OCI-LY3 (cell line): ENCODE data around the gene SETSIP.

Experiments
- H2AFZ ChIP-seq: fragments of 200-600, 300-600 bp; shearing (Covaris generic); 2 replicates; pipeline ENCODE4 v1.6.0; 2014; ENCODE audit warnings: antibody characterized with exemption, low read depth, low read length
- H3K27ac ChIP-seq: fragments of 200-600, 300-600 bp; sonication (generic); 2 replicates; pipeline ENCODE4 v1.5.1; 2014; ENCODE audit warnings: mild to moderate bottlenecking, low read length, moderate library complexity, mixed read lengths
- H3K27me3 ChIP-seq: fragments of 200-600, 300-600 bp; sonication (generic); 2 replicates; pipeline ENCODE4 v1.6.1; 2014; ENCODE audit warnings: low read depth, low read length, mixed read lengths
- H3K36me3 ChIP-seq: fragments of 200-600, 300-600 bp; sonication (generic); replicated peaks from 2 replicates; pipeline ENCODE3; 2014; ENCODE audit warnings: low read depth, low read length, mixed read lengths
- H3K4me1 ChIP-seq: fragments of 300-600, 200-600 bp; sonication (generic); 2 replicates; pipeline ENCODE4 v1.6.1; 2014; ENCODE audit warnings: low read length, mixed read lengths
- H3K4me2 ChIP-seq: fragments of 200-600, 300-600 bp; sonication (generic); 2 replicates; pipeline ENCODE4 v1.6.1; 2014; ENCODE audit warnings: low read length, mixed read lengths
- H3K4me3 ChIP-seq: fragments of 300-600, 200-600 bp; sonication (generic); 2 replicates; pipeline ENCODE4 v1.5.1; 2014; ENCODE audit warnings: antibody characterized with exemption, mild to moderate bottlenecking, low read length, moderate library complexity
- H3K79me2 ChIP-seq: fragments of 300-600, 200-600 bp; shearing (Covaris generic); 2 replicates; pipeline ENCODE4 v1.6.1; 2014; ENCODE audit warnings: mild to moderate bottlenecking, low read length, mixed read lengths
- H3K9ac ChIP-seq: fragments of 300-600, 200-600 bp; shearing (Covaris generic); 2 replicates; pipeline ENCODE4 v1.6.0; 2014; ENCODE audit warnings: mild to moderate bottlenecking, low read length, moderate library complexity
- H3K9me3 ChIP-seq: fragments of 200-600, 300-600 bp; shearing (Covaris generic); 2 replicates; pipeline ENCODE4 v1.6.1; 2014; ENCODE audit warnings: low read length, mixed read lengths; ENCODE audit not compliant: insufficient read depth
- H4K20me1 ChIP-seq: fragments of 200-600, 300-600 bp; sonication (generic); 2 replicates; pipeline ENCODE4 v1.6.1; 2016; ENCODE audit warnings: low read length, mixed read lengths; ENCODE audit not compliant: insufficient read depth
- EZH2phosphoT487 ChIP-seq: fragments of 200-600 bp; shearing (Covaris generic); IDR thresholded peaks from 2 replicates; pipeline ENCODE4 v1.6.1; 2018; ENCODE audit warnings: antibody characterized with exemption, mixed run types, low read depth
- TF ChIP-seq, protein P1 (sequence below): fragments of 200-600, 300-600 bp; sonication (generic); IDR thresholded peaks from 2 replicates; pipeline ENCODE4 v1.5.1; 2014; ENCODE audit warnings: antibody characterized with exemption, low read length, low read depth

The SETSIP gene

DNA sequence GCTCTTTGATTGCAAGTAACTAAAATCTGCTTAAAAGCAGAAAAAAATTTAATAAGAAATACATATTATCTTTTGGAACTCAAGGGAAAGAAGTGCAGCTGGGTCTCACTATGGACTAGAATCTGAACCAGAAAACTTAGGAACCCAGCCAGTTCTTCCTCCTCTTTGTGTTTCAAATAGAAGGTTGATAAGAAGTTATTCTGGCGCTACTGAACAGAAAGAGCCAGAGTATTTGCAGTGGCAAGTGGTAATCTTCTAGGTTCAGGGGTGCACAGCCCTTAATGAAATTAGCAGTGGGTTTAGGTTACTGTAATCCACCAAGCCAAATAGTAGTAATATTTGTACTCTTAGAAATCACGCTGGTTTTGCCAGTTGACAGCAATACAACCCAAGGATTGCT lies 33.4 kb upstream of the SETSIP start:
- H2AFZ ChIP-seq = no peak overlapping the region
- TF ChIP-seq EZH2phosphoT487 = no peak
- TF ChIP-seq, protein P1, sequence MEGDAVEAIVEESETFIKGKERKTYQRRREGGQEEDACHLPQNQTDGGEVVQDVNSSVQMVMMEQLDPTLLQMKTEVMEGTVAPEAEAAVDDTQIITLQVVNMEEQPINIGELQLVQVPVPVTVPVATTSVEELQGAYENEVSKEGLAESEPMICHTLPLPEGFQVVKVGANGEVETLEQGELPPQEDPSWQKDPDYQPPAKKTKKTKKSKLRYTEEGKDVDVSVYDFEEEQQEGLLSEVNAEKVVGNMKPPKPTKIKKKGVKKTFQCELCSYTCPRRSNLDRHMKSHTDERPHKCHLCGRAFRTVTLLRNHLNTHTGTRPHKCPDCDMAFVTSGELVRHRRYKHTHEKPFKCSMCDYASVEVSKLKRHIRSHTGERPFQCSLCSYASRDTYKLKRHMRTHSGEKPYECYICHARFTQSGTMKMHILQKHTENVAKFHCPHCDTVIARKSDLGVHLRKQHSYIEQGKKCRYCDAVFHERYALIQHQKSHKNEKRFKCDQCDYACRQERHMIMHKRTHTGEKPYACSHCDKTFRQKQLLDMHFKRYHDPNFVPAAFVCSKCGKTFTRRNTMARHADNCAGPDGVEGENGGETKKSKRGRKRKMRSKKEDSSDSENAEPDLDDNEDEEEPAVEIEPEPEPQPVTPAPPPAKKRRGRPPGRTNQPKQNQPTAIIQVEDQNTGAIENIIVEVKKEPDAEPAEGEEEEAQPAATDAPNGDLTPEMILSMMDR = no peak
- H3K4me2 ChIP-seq = no peak overlapping the region
- H4K20me1 ChIP-seq = no peaks in the 10 kb centered on the region
- no peaks in the 10 kb centered on the region for H3K4me1 ChIP-seq
- H3K36me3 ChIP-seq = no peaks in the 10 kb centered on the region
- no peaks in the 10 kb centered on the region for H3K79me2 ChIP-seq
- H3K27me3 ChIP-seq = no peaks in the 10 kb centered on the region
- H3K9ac ChIP-seq = no peak overlapping the region
- H3K27ac ChIP-seq = no peak overlapping the region
- no peaks in the 10 kb centered on the region for H3K9me3 ChIP-seq
- H3K4me3 ChIP-seq = no peak overlapping the region

DNA sequence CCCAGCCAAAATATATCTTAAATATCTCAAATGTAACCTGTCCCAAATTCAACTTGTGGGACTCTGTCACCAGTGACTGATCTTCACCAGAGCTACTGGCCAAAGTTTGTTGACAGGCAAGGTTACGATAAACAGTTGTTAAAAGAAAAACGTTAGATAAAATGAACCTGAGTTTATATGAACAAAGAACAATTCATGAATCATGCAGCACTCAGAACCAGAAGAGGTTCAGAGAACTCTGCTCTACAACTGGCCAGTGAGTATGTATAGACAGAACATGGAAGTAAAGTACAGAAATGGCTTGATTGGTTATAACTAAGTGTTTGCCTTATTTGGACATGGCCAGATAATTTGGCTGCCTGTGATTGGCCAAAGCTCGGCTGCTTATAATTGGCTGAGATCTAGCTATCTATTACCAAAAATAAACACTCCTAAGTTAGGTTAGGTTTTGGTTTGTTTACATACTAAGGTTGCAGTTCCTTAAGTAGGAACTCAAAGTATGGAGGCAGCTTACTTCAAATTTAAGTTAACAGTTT lies 30.4 kb upstream of the SETSIP start:
- no peak overlapping the region for H3K4me2 ChIP-seq
- H3K4me1 ChIP-seq = no peaks in the 10 kb centered on the region
- no peak overlapping the region for H3K9ac ChIP-seq
- H2AFZ ChIP-seq = no peak overlapping the region
- H4K20me1 ChIP-seq = no peaks in the 10 kb centered on the region
- H3K36me3 ChIP-seq = no peaks in the 10 kb centered on the region
- no peaks in the 10 kb centered on the region for H3K27me3 ChIP-seq
- no peaks in the 10 kb centered on the region for H3K9me3 ChIP-seq
- no peak for TF ChIP-seq EZH2phosphoT487
- TF ChIP-seq, protein P1 = no peak
- no peak overlapping the region for H3K4me3 ChIP-seq
- H3K27ac ChIP-seq = no peak overlapping the region
- no peaks in the 10 kb centered on the region for H3K79me2 ChIP-seq

DNA sequence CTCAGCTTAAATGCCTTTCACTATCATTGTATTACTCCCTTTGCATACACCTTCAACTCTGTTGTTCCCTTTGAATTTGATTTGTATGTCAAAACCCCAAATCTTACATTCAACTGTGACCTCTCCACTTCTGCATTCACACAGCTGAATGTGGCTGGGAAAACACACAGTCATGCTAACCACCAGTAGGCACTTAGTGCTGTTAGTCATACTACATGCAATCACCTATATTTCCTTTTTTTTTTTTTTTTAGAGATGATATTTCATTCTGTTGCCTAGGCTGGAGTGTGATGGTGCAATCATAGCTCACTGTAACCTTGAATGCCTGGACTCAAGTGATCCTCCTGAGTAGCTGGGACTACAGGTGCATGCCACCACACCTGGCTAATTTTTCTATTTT lies 21.1 kb upstream of the SETSIP start:
- no peak overlapping the region for H3K9ac ChIP-seq
- H3K27ac ChIP-seq = no peak overlapping the region
- no peaks in the 10 kb centered on the region for H4K20me1 ChIP-seq
- H3K4me2 ChIP-seq = no peak overlapping the region
- H3K27me3 ChIP-seq = no peaks in the 10 kb centered on the region
- no peaks in the 10 kb centered on the region for H3K4me1 ChIP-seq
- H3K9me3 ChIP-seq = no peaks in the 10 kb centered on the region
- H3K4me3 ChIP-seq = no peak overlapping the region
- H2AFZ ChIP-seq = no peak overlapping the region
- TF ChIP-seq, protein P1 = no peak
- no peak for TF ChIP-seq EZH2phosphoT487
- no peaks in the 10 kb centered on the region for H3K36me3 ChIP-seq
- H3K79me2 ChIP-seq = no peaks in the 10 kb centered on the region

DNA sequence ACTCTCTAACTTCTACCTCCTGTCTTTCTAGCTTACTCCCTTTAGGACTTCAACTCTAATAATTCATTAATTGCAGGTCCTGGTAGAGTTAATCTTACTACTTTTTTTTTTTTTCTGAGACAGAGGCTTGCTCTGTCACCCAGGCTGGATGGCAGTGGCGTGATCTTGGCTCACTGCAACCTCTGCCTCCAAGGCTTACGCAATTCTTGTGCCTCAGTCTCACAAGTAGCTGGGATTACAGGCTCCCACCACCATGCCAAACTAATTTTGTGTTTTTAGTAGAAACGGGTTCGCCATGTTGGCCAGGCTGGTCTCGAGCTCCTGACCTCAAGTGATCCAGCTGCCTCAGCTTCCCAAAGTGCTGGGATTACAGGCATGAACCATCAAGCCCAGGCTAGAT lies 20.7 kb upstream of the SETSIP start:
- Histone ChIP-seq H3K4me2 (no peak overlapping the region), H3K36me3 (no peaks in the 10 kb centered on the region), H3K9me3 (no peaks in the 10 kb centered on the region), H3K9ac (no peak overlapping the region), H2AFZ (no peak overlapping the region), H3K79me2 (no peaks in the 10 kb centered on the region), H3K27ac (no peak overlapping the region), H3K27me3 (no peaks in the 10 kb centered on the region), H3K4me1 (no peaks in the 10 kb centered on the region), H4K20me1 (no peaks in the 10 kb centered on the region), H3K4me3 (no peak overlapping the region)
- TF ChIP-seq EZH2phosphoT487 = no peak
- TF ChIP-seq, protein P1 = no peak
